ENCODE measurements around the gene ADAM12. TPM values are rescaled to one million over a fixed set of nuclear protein-coding genes. Genes with fewer than 3 reads are reported as not detected.
A peak's percentile ranks its signal among the peaks of the same experiment; 100 is the strongest.

The ADAM12 gene
- total and polyA plus RNA-seq, 9 of the 15 experiments (the other 6 are each of a cell fraction or from before 2014, with no cell fraction given), result not detected

- 6% methylated on average over 11 of the region's 11 CpGs for WGBS (ENCODE audit: insufficient coverage, low coverage, missing lambda C conversion rate)
- Histone ChIP-seq H2AFZ (ENCODE audit: low read depth, low read length) (0 out of 2 replicates have a peak overlapping the region, but pooled peaks have one; percentile 17), H3K9me1 (ENCODE audit: control insufficient read depth, insufficient read depth, low read length) (no peaks in the 10 kb centered on the region), H3K4me2 (ENCODE audit: insufficient read depth, low read length) (no peak overlapping the region), H3K27ac (ENCODE audit: extremely low read depth, low read depth, low read length) (no peak overlapping the region), H3K9ac (ENCODE audit: insufficient read depth in 1 of 2, low read depth in 2 of 2, low read length in 2 of 2) (no peak overlapping the region), H3K4me1 (replicated peaks in 1 of 2; ENCODE audit: control insufficient read depth in 2 of 2, insufficient read depth in 2 of 2, low read length in 2 of 2) (no peaks in the 10 kb centered on the region; a peak in 1 of 5 replicates), H3K79me2 (ENCODE audit: control insufficient read depth, insufficient read depth, low read length) (no peaks in the 10 kb centered on the region), H3K36me3 (ENCODE audit: control insufficient read depth, insufficient read depth, low read length) (no peaks in the 10 kb centered on the region), H3K27me3 (ENCODE audit: control insufficient read depth in 2 of 2, insufficient read depth in 2 of 2, low read length in 2 of 2) (0 out of 5 replicates have a peak, but pooled peaks cover 0 to 4% of the 10 kb centered on the region in 2 experiments), H4K20me1 (replicated peaks; ENCODE audit: control insufficient read depth, insufficient read depth, low read length) (no peaks in the 10 kb centered on the region), H3K9me3 (replicated peaks; ENCODE audit: control insufficient read depth, insufficient read depth, low read depth, low read length) (no peaks in the 10 kb centered on the region), H3K4me3 (no peak overlapping the region)
- BruUV-seq (replicated peaks), result no TSS peak
- no peak for FAIRE-seq
- CTCF ChIA-PET (ENCODE audit: low intra/inter-chr PET ratio), result no interaction called here
- in situ Hi-C loops (cut with MboI), result no loop called here
- no peak for DNase-seq (ENCODE audit: extremely low read depth in 1 of 4, low spot score in 3 of 4)
- POLR2A ChIA-PET, result no interaction called here
- intact Hi-C loops (cut with micrococcal nuclease), result no loop called here
- no peak for ATAC-seq
- TF ChIP-seq, protein P1, sequence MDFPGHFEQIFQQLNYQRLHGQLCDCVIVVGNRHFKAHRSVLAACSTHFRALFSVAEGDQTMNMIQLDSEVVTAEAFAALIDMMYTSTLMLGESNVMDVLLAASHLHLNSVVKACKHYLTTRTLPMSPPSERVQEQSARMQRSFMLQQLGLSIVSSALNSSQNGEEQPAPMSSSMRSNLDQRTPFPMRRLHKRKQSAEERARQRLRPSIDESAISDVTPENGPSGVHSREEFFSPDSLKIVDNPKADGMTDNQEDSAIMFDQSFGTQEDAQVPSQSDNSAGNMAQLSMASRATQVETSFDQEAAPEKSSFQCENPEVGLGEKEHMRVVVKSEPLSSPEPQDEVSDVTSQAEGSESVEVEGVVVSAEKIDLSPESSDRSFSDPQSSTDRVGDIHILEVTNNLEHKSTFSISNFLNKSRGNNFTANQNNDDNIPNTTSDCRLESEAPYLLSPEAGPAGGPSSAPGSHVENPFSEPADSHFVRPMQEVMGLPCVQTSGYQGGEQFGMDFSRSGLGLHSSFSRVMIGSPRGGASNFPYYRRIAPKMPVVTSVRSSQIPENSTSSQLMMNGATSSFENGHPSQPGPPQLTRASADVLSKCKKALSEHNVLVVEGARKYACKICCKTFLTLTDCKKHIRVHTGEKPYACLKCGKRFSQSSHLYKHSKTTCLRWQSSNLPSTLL (IDR thresholded peaks at IDR 0.05), result no peak
- TF ChIP-seq TAL1 (IDR thresholded peaks at IDR 0.05) (no peak), ZNF507 (tag; conservative IDR thresholded peaks at IDR 0.05) (no peak), TEAD1 (CRISPR knock-in tag; IDR thresholded peaks at IDR 0.05) (peak in 1 of 2 experiments; percentile 35; a peak in 1 of 4 replicates), FOSL1 (tag; conservative IDR thresholded peaks at IDR 0.05) (peak; percentile 80), POU5F1 (IDR thresholded peaks at IDR 0.05; ENCODE audit: borderline replicate concordance, low read depth, low read length, partially characterized antibody) (no peak), JUND (IDR thresholded peaks at IDR 0.05; ENCODE audit: borderline replicate concordance, low read depth, low read length) (no peak), JUND (tag; IDR thresholded peaks at IDR 0.05; ENCODE audit: borderline replicate concordance, low read depth, low read length) (0 out of 3 replicates have a peak, but pooled peaks have one; percentile 20), SUPT5H (IDR thresholded peaks at IDR 0.05) (no peak), ZFP1 (CRISPR knock-in tag; IDR thresholded peaks at IDR 0.05) (no peak), ZNF280A (IDR thresholded peaks at IDR 0.05; ENCODE audit: low read depth, partially characterized antibody) (no peak)
- TF ChIP-seq, protein P2, sequence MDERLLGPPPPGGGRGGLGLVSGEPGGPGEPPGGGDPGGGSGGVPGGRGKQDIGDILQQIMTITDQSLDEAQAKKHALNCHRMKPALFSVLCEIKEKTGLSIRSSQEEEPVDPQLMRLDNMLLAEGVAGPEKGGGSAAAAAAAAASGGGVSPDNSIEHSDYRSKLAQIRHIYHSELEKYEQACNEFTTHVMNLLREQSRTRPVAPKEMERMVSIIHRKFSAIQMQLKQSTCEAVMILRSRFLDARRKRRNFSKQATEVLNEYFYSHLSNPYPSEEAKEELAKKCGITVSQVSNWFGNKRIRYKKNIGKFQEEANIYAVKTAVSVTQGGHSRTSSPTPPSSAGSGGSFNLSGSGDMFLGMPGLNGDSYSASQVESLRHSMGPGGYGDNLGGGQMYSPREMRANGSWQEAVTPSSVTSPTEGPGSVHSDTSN (CRISPR knock-in tag; IDR thresholded peaks at IDR 0.05; ENCODE audit: low read depth), result no peak
- TF ChIP-seq, protein P2 (tag; conservative IDR thresholded peaks at IDR 0.05; ENCODE audit: low read depth), result peak; percentile 52
Measured at GRCh38 chr10:126247446-126247975, 140.8 kb downstream of the ADAM12 start.

Measured in K562 (cell line).